Inferior parietal cortex (tissue), 1 donor: Measurements from ENCODE around the gene CNTN6.
A peak's percentile ranks its signal among the peaks of the same experiment; 100 is the strongest.

ENCODE experiments used
- DNase-seq: peaks from one replicate; pipeline ENCODE4 v3.0.0-alpha.2; 2016; ENCODE audit errors: extremely low spot score

Gene CNTN6

DNA sequence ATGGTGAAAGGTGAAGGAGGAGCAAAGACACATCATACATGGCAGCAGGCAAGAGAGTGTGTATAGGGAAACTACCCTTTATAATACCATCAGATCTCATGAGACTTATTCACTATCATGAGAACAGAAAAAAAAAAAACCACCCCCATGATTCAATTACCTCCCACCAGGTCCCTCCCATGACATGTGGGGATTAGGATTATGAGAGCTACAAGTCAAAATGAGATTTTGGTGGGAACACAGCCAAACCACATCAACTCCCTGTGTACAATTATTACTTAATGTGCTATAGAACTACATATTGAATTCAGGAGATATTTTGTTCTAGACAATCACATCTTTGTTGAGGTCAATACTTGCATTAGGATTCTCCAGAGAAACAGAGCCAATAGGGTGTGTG is 313.4 kb downstream of the CNTN6 start:
- no peak for DNase-seq

GRCh38 chr3:1421577-1421976 is 328.8 kb downstream of the CNTN6 start:
- no peak for DNase-seq

- no peak for DNase-seq
Measured at GRCh38 chr3:1423566-1424089, 330.8 kb downstream of the CNTN6 start.

DNA sequence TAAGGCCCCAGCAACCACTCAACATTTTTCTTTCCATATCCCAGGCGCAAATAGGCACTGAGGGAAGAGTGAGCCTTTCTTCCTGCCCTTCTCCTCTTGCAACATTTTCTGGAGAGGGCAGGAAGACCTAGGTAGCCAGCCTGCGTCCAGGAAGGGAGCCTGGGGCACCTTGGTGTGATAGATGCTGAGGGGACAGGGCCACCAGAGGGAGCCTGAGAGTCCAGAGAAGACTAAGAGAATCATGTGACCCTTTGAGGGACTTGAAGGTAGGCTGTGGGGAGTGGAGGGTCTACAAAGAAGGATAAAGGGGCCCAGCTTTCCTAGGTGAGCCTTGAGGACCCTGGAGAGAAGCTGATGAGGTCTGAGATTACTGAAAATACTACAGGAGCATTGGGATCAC is 346.6 kb downstream of the CNTN6 start:
- no peak for DNase-seq

DNA sequence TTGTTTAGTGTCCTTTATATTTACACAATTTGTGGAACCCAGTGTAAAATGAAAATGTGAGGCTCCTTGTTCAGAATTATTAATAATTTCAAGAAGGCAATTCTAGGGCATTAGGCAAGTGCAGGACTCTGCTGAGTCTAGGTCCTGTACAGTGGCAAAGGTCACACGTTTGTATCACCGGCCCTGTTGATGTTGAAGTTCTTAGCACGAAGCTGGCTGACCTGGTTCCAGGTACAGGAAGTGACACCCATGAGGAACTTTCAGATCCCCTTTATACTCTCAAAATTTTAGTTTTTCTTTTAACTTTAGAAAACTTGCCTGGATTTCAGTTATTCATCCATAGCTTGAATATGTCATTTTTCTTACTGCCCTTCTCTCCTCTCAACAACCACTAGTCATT is 349.4 kb downstream of the CNTN6 start:
- DNase-seq = no peak

DNA sequence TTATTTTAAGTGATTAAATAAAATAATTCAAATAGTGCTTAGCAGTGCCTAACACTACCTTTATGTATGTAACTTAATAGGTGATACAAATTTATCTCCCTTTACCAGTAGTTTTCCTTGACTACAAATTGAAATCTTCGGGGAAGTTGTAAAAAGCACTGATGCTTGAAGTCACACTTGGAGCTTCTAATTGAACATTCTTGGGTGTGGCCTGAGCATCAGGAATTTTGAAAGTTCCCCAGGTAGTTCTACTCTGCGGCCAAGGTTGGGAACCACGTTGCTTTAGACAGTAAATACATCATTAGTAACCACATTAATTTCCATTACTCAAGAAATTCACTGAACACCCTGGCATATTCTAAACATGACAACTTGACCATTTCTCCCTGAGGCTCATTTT is 351.4 kb downstream of the CNTN6 start:
- DNase-seq = no peak

DNA sequence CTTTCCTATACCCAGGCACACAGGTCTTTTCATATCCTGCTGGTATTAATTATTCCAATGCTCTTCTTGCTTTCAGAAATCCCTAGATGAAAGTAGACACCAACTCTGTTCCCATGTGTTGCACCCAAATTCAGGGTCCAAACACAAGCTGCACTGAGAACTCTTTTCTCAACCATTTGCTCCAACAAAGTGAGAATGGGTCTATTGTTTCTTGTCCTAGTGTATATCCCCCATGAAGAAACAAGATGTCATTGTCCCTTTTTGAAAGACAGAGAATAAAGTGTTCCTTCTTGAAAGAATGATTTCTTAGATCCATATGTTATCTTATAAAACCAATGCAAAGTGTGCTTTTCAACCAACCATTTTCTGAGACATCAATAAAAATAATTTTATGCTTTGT is 353.7 kb downstream of the CNTN6 start:
- peak; percentile 43 for DNase-seq

DNA sequence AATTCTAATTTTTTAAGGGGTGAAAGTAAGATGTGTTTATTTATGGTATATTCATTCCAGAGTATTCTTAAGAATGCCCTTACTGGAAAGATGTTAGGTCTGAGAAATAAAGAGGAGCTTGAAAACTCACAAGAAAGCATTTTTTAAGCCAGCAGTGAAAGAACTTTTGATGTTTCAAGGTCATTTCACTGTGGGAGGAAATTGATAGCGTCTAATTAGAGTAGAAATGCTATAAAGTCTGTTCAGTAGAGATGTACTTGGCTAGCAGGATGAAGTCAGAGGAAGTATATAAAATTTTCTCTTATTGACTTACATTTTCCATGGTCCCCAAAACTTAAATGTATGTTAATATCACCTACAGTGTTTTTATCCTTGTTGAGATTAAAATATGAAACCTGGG is 354.6 kb downstream of the CNTN6 start:
- DNase-seq = no peak

DNA sequence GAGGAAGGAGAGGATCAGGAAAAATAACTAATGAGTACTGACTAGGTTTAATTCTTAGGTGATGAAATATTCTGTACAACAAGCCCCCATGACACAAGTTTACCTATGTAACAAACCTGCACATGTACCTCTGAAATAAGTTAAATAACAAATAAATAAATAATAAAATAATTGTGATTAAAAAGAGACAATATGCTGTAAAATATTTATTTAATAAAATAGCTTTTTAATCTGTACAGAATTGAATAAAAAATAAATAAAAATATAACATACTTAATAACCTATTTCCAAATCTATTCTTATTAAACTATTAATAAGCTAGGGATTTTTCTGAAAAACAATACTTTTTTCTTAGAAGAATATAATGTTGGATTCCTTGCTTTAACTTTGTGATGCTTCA is 355.6 kb downstream of the CNTN6 start:
- DNase-seq = no peak
